ENCODE data around the gene SMIM5. TPM values are rescaled to one million over a fixed set of nuclear protein-coding genes. Genes with fewer than 3 reads are reported as not detected.
"Not testable (repeated sequence)": the region's sequence is repeated elsewhere in the genome, so short reads cannot be mapped to it uniquely, and the experiment has no call there.

SMIM5 gene
- total RNA-seq, 1 experiment from 2014 or later, result 0.05 TPM

DNA sequence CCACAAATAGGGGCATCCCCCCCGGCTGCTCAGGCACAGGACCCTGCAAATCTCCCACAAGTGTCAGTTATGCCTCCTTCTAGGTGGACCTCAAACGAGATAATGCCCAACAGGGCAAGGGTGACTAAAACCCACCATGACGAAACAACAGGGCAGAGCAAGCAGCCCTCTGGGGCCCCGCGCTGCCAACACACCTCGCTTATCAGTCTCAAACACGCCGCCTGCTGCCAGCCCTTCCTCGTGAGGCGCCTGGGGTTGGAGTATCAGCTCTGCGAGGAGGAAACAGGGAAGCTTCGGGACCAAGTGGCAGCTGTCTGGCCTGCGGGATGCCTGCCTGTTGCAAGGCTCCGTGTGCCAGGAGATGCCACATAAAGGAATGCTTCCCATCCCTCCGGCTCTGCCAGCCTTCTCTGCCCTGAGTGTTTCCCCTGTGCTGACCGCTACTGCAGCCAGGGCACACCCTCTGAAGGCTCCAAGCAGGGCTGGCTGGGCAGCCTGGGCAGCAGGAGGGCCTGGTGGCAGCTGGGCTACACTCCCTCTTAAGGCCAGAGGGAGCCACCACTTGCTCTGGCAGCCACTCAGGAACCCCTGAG is 2.5 kb downstream of the SMIM5 start:
- Histone ChIP-seq H3K4me1 (replicated peaks) (peaks cover 17% of the 10 kb centered on the region), H3K27me3 (replicated peaks) (no peaks in the 10 kb centered on the region), H3K36me3 (peaks cover 28% of the 10 kb centered on the region), H3K27ac (no peak overlapping the region), H3K4me3 (no peak overlapping the region), H3K9me3 (replicated peaks) (no peaks in the 10 kb centered on the region)
- no peak for DNase-seq (ENCODE audit: low read depth in 1 of 2, low spot score in 2 of 2)

DNA sequence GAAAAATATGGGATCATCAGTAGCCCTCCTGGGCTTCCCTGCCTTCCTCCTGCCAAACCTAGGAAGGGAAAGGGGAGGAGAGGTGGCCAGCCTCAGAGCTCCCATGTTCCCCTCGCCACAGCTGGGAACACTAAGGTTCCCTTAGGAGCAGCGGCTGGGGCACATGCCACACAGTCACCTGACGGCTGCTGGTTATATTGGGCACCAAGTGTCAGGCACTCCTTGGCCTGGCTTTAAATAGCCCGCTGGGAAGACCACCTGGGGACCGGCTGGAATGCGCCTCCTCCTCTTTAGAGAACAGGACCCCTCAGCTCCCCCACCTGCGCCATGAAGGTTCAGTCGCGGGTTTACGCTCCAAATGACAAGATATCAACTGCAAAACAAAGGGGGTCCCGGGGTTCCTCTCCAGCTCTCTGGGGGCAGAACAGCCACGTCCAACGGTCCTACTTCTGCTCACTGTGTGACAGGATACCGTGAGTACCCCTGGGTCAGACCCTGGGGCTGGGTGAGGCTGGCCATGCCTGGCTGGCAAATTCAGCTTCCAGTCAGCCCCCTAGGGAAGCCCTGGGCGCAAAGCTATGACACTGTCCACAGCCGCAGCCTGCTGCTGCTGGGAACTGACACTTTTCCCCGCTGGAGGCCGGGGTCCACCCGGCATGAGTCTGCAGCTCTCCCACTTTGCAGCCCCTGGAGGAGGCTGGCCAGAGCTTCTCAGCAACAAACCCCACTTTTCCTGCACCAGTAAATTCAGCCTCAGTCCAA is 3.3 kb downstream of the SMIM5 start:
- DNase-seq (ENCODE audit: low read depth in 1 of 2, low spot score in 2 of 2), result no peak
- Histone ChIP-seq H3K36me3 (peaks cover 27% of the 10 kb centered on the region), H3K27me3 (replicated peaks) (no peaks in the 10 kb centered on the region), H3K9me3 (replicated peaks) (no peaks in the 10 kb centered on the region), H3K4me1 (replicated peaks) (peaks cover 17% of the 10 kb centered on the region), H3K27ac (no peak overlapping the region), H3K4me3 (no peak overlapping the region)

DNA sequence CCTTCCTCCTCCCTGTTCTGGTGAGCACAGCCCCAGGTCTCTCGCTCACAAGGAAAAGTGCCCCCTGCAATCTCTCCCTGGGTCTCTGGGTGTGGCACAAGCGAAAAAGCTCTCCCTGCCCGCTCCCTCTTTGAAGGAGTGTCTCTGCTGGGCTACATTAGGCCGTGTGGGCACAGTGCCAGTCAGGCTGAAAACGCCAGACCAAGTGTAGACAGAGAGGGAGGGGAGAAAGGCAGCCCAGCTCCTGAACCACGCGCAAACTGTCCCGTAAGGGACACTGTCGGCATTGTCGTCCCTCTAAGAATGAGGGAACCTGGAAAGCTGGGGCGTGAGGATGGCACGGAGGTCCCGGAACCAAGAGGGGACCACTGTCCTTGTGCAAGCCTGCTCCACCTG is 3.9 kb downstream of the SMIM5 start:
- no peaks in the 10 kb centered on the region for H3K27me3 ChIP-seq (replicated peaks)
- H3K36me3 ChIP-seq, result peaks cover 26% of the 10 kb centered on the region
- H3K27ac ChIP-seq, result no peak overlapping the region
- H3K4me3 ChIP-seq, result no peak overlapping the region
- H3K4me1 ChIP-seq (replicated peaks), result peaks cover 17% of the 10 kb centered on the region
- DNase-seq (ENCODE audit: low read depth in 1 of 2, low spot score in 2 of 2), result no peak
- no peaks in the 10 kb centered on the region for H3K9me3 ChIP-seq (replicated peaks)

DNA sequence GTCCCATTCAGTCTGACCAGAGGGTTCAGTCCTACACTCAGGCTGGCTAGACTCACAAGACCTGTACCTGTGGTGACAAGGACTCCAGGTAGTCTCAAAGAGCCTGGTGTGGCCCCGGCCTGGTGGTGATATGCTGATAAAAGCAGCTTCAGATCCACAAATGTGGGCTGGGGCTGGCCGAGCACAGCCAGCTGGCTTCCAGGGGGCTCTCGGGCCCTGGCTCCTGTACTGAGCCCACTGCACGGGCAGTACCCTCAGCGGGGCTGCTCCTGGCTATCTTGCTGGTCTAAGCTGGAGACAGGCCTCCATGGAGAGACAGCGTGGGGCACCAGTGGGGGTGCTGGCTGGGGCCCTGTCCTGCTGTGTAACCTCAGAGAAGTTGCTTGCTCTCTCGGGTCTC is 4.3 kb downstream of the SMIM5 start:
- Histone ChIP-seq H3K9me3 (replicated peaks) (no peaks in the 10 kb centered on the region), H3K4me3 (no peak overlapping the region), H3K27me3 (replicated peaks) (no peaks in the 10 kb centered on the region), H3K36me3 (peaks cover 27% of the 10 kb centered on the region), H3K4me1 (replicated peaks) (peaks cover 17% of the 10 kb centered on the region), H3K27ac (no peak overlapping the region)
- DNase-seq (ENCODE audit: low read depth in 1 of 2, low spot score in 2 of 2), result no peak

DNA sequence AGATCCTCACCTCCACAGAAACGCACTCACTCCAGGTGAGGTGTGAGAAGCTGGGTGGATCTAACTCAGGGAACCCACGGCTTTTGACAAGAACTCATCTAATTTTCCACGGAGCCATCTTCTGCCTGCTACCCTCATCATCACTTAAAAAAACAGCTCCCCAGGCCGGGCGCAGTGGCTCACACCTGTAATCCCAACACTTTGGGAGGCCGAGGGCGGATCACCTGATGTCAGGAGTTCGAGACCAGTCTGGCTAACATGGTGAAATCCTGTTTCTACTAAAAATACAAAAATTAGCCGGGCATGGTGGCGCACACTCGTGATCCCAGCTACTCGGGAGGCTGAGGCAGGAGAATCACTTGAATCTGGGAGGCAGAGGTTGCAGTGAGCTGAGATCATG is 4.8 kb downstream of the SMIM5 start:
- H3K9me3 ChIP-seq (replicated peaks); H3K27ac ChIP-seq; H3K27me3 ChIP-seq (replicated peaks); DNase-seq (ENCODE audit: low read depth in 1 of 2, low spot score in 2 of 2); H3K4me3 ChIP-seq: not testable (repeated sequence)
- peaks cover 13% of the 10 kb centered on the region for H3K4me1 ChIP-seq (replicated peaks)
- H3K36me3 ChIP-seq, result peaks cover 32% of the 10 kb centered on the region

DNA sequence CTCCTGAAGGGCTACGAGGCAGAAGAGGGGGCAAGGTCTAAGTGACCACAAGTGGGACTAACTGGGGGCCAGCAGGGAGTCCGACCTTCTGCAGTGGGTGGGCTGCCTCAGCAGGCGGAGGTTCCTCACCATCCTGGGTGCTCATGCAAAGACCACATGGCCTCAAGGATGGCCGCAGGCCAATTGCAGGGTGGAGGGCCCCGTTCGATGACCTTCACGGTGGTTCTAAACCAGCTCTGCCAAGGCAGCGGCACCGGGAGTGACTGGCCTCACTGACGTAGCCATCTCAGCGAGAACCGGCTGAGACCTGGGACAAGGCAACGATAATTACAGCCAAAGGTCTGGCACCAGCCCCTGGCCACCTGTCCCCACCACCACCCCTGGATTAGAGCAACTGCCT is 5.7 kb downstream of the SMIM5 start:
- Histone ChIP-seq H3K36me3 (peaks cover 39% of the 10 kb centered on the region), H3K27me3 (replicated peaks) (no peaks in the 10 kb centered on the region), H3K27ac (no peak overlapping the region), H3K4me3 (no peak overlapping the region), H3K9me3 (replicated peaks) (no peaks in the 10 kb centered on the region), H3K4me1 (replicated peaks) (peaks cover 4% of the 10 kb centered on the region)
- DNase-seq (ENCODE audit: low read depth in 1 of 2, low spot score in 2 of 2), result no peak

DNA sequence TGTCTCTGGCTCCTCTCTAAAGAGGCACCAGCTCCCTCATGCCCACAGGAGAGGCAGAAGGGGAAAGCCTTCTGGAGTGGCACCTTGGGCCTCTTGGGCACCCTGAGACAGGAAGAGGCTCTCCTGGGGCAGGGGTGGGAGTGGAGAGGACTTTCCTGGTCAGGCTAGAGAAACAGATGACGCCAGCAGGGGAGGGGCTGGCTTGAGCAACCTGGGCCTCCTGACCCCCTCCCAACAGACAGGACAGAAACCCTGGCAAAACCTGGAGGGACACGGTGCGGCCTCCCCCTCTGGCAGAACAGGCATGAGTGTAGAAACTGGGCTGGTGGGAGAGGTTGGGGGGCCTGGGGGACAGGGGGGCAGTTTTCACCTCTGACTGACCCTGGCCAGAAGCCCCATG is 6.1 kb downstream of the SMIM5 start:
- no peaks in the 10 kb centered on the region for H3K9me3 ChIP-seq (replicated peaks)
- no peak overlapping the region for H3K27ac ChIP-seq
- H3K4me3 ChIP-seq, result no peak overlapping the region
- no peak for DNase-seq (ENCODE audit: low read depth in 1 of 2, low spot score in 2 of 2)
- peaks cover 42% of the 10 kb centered on the region for H3K36me3 ChIP-seq
- H3K4me1 ChIP-seq (replicated peaks), result no peaks in the 10 kb centered on the region
- H3K27me3 ChIP-seq (replicated peaks), result no peaks in the 10 kb centered on the region

DNA sequence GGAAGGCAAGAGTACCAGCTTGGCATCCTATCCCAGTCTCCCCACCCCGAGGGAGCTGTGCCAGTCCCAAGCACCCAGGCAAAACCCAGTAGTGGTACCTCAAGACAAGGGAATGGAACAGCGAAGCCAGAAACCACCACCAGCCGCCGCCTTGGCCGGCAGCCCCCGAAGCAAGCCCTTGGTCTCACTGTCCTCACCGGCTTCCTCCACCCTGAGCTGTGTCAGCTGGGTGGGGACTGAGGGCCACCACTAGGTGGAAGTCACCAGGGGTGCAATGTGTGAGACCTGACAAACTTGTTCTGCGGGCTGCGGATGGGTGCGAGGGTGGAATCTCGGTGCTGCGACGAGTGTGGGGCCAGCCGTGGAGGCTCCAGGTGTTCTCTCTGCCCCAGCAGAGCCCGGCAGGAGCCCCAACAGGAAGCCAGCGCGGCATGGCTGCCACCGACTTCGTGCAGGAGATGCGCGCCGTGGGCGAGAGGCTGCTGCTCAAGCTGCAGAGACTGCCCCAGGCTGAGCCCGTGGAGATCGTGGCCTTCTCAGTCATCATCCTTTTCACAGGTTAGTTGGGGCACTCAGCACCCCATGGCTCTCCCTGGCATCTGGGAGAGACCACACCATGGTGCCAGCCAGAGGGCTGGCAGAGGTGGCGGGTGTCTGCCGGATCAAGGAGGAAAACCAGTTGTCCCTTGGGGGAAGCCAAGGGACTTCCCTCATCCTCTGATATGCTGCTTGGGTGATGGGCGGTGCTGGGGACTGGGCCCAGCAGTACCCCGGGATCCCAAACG is 6.7 kb downstream of the SMIM5 start:
- Histone ChIP-seq H3K27me3 (replicated peaks) (no peaks in the 10 kb centered on the region), H3K36me3 (peaks cover 42% of the 10 kb centered on the region), H3K4me3 (no peak overlapping the region), H3K9me3 (replicated peaks) (no peaks in the 10 kb centered on the region), H3K27ac (no peak overlapping the region), H3K4me1 (replicated peaks) (no peaks in the 10 kb centered on the region)
- no peak for DNase-seq (ENCODE audit: low read depth in 1 of 2, low spot score in 2 of 2)

DNA sequence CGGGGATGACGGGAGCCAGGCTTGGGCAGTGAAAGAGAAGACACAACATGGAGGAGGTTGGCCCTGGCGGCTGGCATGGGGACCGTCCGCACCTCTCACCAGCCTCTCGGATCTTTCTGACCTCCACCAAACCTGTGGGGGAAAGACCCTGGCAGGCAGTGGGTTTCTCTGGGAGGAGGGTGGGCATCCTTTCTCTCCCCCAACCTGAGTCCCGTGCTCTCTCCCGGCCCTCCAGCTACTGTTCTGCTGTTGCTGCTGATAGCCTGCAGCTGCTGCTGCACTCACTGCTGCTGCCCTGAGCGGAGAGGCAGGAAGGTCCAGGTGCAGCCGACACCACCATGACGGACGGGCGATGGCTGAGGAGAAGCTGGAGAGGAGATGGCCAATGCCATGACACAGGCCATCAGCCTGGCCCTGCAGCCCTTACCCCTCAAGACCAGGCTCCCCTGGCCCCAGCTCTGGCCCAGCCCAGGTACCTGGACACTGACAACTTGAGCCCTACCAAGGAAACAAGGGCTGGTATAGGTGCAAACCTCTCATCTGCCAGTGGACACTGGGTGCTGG is 7.4 kb downstream of the SMIM5 start:
- no peak for DNase-seq (ENCODE audit: low read depth in 1 of 2, low spot score in 2 of 2)
- H3K4me1 ChIP-seq (replicated peaks), result no peaks in the 10 kb centered on the region
- H3K9me3 ChIP-seq (replicated peaks), result no peaks in the 10 kb centered on the region
- H3K27ac ChIP-seq, result no peak overlapping the region
- peaks cover 42% of the 10 kb centered on the region for H3K36me3 ChIP-seq
- no peak overlapping the region for H3K4me3 ChIP-seq
- H3K27me3 ChIP-seq (replicated peaks), result no peaks in the 10 kb centered on the region

DNA sequence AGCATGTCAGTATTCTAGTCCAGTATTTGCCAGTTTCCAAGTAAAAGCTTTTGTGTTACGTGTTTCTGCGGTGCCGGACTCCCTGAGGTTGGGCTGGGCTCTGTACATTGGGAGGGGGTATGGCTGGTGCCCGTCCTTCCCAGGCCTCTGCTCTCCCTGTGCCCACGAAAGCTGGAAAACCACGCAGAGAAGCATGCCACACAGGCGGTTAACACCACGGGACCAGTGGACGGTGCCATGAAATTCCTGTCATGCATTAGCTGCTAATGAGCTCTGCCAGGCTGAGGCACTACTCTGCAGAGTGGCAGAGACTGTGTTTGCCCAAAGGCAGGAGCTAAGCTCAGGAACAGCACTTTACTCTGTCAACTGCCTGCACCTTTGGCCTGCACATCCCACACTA is 8.1 kb downstream of the SMIM5 start:
- Histone ChIP-seq H3K4me1 (replicated peaks) (no peaks in the 10 kb centered on the region), H3K27me3 (replicated peaks) (no peaks in the 10 kb centered on the region), H3K27ac (no peak overlapping the region), H3K4me3 (no peak overlapping the region), H3K9me3 (replicated peaks) (no peaks in the 10 kb centered on the region), H3K36me3 (peaks cover 42% of the 10 kb centered on the region)
- DNase-seq (ENCODE audit: low read depth in 1 of 2, low spot score in 2 of 2), result no peak

DNA sequence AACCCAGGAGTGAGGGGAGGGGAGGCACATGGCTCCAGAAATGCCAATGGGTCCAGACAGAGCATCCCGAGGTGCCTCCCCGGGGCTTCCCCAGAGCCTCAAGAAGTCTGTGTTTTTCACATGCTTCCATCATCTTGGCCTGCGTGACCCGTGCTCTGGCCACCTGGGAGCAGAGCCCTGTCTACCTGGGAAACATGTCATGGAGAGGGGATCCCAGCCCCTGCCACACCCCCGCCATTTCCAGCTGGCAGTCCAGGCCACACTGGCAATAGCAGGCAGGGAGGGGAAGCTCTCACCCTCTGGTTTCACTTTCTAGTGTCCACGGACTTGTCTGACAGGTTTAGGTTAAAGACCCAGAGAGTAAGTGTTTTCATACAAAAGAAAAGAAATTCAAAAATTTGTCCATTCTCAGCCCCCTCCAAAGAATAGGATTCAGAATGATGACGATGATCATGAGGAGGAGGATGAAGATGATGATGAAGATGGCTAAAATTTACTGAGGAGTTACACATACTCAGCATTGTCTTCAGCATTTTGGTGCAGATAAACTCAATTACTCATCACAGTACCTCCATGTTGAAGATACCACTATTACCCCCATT is 9.0 kb downstream of the SMIM5 start:
- Histone ChIP-seq H3K9me3 (replicated peaks) (no peaks in the 10 kb centered on the region), H3K27ac (no peak overlapping the region), H3K4me1 (replicated peaks) (no peaks in the 10 kb centered on the region), H3K36me3 (peaks cover 42% of the 10 kb centered on the region), H3K4me3 (no peak overlapping the region), H3K27me3 (replicated peaks) (no peaks in the 10 kb centered on the region)
- DNase-seq (ENCODE audit: low read depth in 1 of 2, low spot score in 2 of 2), result no peak

DNA sequence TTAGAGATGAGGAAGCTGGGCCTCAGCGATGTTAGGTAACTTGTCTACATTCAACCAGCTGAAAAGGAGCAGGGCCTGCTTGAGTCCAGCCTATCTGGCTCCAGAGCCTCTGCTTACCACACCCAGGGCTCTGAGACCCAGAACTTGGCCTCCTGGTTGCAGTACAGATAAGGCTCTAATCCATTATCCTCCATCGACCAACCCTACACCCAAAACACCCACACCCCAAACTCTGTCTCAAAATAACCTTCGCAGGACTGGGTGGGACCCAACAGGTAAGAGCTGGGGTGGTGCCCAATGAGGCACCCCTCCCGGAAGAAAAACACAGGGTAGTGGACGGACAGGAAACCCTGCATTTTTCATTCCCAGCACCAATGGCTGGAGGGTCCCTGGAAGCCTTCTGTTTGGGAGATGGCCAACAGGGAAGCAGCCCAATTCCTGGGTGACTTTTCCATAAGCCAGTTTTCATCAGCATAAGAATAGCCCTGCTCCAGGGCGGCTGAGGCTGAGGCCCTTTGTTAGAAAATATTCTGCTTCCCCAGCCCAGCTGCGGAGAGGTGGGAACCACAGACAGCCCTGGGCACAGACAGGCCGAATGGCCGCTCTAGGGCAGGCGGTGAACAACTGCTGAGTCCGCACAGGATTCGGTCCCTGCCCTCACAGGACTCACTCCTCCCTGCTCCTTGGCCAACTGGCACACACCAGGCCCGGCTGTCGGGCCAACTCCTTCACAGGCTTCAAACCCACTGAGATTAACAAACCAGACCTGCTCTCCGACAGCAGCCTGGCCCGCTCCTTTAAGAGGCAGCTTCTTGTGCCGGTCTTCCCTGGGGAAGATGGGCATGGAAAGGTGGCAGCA is 9.8 kb downstream of the SMIM5 start:
- H3K27ac ChIP-seq, result no peak overlapping the region
- no peak overlapping the region for H3K4me3 ChIP-seq
- no peaks in the 10 kb centered on the region for H3K9me3 ChIP-seq (replicated peaks)
- no peak for DNase-seq (ENCODE audit: low read depth in 1 of 2, low spot score in 2 of 2)
- H3K4me1 ChIP-seq (replicated peaks), result no peaks in the 10 kb centered on the region
- no peaks in the 10 kb centered on the region for H3K27me3 ChIP-seq (replicated peaks)
- peaks cover 42% of the 10 kb centered on the region for H3K36me3 ChIP-seq

DNA sequence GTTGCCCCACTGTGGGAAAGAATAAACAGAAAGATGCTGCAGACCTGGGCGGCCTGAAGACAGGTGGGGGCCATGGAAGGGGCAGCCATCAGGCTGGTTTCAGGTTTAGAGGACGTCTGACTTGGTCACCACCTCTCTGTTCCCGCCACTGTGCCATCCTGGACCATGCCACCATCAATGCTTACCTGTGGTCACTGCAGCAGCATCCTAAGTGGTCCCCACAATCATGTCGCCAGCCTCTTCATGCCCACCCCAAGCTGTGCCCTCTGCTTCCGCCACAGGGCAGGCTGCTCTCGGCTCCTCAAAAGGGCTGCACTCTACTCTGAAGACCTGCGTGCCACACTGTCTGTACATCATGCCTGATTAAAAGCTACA is 10.4 kb downstream of the SMIM5 start:
- Histone ChIP-seq H3K9me3 (replicated peaks) (no peaks in the 10 kb centered on the region), H3K4me3 (no peak overlapping the region), H3K36me3 (peaks cover 37% of the 10 kb centered on the region), H3K27ac (no peak overlapping the region), H3K27me3 (replicated peaks) (no peaks in the 10 kb centered on the region), H3K4me1 (replicated peaks) (no peaks in the 10 kb centered on the region)
- DNase-seq (ENCODE audit: low read depth in 1 of 2, low spot score in 2 of 2), result no peak

Measured in SJSA1 (cell line).